Retina (tissue), 1 donor: ENCODE results near the gene KIRREL3.
A peak's percentile ranks its signal among the peaks of the same experiment; 100 is the strongest.

ENCODE experiments used
- DNase-seq: peaks from one replicate; pipeline ENCODE4 v3.0.0-alpha.2; 2016

The KIRREL3 gene

DNA sequence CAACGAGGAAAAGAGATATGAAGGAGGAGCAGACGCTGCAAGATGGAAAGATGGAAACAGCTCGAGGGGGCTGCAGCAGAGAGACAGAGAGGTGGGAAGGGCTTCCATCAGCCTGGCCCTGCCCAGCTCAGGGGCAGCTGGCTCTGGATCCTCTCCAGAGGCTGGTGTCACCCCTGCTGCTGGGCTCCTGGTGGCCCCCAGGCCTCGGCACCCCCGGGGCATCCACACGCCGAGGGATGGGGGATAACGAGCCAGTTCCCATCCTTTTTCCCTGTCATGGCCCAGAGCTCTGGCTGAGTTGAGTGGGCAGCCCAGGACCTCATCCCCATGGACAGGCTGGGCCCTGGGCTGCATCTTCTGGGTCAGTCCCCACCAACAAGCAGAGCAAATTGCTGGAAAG is 542.8 kb downstream of the KIRREL3 start:
- DNase-seq, result no peak

DNA sequence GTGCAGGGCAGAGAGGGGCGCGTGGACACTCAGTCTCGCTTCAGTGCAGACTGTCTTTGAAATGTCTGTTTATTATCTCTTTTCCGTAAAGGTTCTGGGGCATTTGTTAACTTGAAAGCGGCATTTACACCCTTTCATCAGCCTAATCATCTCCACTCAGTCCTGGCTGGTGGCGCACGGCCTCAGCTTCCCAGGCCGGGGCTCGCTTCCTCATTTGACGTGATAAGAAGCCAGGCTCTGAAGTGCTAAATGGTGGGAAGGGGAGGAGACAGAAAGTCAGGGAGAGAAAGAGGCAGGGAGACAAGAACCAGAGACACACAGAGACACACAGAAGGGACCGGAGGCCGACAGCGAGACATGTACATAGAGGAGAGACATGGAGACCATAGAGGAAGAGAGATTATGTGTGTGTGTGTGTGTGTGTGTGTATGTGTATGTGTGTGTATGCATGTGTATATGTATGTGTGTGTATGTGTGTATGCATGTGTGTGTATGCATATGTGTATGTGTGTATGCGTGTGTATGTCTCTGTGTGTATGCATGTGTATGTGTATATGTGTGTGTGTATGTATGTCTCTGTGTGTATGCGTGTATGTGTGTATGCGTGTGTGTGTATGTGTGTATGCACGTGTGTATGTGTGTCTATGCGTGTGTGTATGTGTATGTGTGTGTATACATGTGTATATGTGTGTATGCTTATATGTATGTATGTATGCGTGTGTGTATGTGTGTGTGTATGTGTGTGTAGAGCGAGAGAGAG is 543.6 kb downstream of the KIRREL3 start:
- no peak for DNase-seq

DNA sequence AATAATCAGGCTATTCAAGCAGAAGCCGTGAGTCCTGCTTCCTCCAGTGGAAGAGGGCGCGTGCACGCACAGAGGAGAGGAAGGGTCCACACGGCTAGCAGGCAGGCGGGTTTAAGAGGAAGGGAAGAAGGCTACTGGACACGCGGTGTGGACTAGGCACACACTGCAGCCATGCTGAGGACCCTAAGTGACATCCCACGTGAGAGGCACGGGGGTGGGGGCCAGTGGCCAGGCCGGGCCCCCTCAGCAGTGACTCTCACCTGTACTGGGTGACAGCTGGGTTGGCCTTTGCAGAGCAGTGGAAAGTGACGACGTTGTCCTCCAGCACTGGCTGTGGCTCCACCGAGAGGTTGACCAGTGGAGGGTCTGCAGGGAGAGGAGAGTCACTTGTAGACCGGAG is 544.5 kb downstream of the KIRREL3 start:
- no peak for DNase-seq

DNA sequence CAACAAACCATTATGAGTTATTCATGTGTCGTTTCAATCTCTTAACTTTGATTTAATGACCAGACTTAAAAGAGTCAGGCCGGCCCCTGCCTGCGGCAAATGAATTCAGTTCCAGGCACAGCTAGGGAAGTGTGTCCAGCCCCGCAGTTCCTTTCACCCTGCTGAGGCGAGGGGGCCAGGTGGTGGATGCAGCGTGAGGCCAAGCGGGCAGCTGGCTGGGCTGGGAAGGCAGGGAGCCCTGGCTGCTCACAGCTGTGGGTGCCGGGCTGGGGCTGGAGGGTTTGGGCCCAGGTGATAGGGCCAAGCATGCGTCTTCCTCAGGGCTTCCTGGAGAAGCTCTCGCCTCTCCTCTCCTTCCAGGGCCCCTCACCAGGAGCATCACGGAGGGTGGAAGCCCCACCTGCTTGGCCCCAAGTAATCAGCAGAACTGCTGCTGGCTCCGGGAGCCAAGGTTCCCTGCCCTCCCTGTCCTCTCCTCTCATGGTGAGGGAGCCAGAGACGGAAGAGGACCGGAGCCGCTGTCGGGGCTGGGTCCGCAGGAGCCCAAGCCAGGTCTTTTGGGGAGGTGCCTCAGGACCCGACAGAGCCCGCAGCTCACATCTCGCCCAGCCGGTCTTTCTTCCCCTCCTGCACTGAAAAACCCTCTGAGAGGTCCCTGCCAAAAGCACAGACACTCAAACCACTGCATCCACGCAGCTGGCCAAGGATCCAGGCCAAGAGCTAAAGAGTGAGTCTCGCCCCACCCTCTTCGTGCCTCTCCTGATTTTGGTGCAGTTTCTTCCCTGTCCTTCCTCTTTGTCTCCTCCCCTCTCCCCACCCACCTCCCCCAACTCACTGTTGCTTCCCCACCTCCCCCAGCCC is 548.1 kb downstream of the KIRREL3 start:
- peak; percentile 51 for DNase-seq

DNA sequence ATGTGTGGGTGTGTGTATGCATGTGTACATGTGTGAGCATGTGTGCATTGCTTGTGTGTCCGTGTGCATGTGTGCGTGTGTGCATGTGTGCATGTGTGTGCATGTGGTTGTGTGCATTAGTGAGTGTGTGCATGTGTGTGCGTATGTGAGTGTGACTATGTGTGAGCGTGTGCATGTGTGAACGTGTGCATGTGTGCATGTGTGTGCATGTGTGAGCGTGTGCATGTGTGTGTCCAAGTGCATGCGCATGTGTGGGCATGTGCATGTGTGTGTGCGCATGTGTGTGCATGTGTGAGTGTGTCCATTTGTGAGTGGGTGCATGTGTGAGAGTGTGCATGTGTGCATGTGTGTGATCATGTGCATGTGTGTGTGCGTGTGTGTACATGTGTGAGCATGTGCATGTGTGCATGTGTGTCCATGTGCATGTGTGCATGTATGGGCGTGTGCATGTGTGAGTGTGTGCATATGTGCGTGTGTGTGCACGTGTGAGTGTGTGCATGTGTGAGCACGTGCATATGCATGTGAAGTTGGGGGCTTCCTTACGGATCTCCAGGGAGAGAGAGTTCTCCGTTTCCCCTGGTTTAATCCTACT is 549.3 kb downstream of the KIRREL3 start:
- no peak for DNase-seq

DNA sequence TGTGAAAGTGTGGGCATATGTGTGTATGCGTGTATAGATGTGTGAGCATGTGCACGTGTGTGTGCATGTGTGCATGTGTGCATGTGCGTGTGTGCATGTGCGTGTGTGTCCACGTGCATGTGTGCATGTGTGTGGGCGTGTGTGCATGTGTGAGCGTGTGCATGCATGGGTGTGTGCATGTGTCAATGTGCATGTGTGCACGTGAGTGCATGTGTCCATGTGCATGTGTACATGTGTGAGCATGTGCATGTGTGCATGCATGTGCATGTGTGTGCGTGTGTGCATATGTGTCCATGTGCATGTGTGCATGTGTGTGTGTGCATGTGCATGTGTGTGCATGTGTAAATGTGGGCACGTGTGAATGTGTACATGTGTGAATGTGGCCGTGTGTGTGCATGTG is 549.8 kb downstream of the KIRREL3 start:
- no peak for DNase-seq

DNA sequence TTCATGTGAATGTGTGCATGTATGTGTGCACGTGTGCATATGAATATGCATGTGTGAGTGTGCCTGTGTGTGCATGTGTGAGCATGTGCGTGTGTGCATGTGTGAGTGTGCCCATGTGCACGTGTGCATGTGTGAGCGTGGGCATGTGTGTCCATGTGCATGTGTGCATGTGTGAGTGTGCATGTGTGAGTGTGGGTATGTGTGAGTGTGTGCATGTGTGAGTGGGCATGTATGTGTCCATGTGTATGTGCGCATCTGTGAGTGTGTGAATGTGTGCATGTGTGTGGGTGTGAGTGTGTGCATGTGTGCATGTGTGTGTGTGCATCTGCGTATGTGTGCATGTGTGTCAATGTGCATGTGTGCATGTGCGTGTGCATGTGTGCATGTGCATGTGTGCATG is 550.4 kb downstream of the KIRREL3 start:
- DNase-seq, result no peak

DNA sequence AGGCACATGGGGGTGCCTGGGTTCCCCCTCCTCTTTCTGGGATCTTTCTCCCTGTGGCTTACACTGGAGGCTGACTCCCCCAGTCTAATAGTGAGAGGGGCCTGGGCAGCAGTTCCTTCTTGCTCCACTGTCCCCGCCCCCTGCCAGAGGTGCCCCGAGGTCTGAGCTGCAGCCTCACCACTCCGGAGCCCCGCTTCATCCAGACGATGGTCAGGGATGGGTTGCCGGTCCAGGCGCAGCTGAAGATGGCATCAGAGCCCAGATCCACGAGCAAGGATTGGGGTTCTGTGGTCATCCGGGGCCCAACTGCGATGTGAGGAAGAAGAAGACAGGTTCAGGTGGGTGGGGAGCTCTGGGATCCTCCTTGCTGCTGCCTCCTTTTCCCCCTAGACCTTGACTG is 554.0 kb downstream of the KIRREL3 start:
- no peak for DNase-seq

DNA sequence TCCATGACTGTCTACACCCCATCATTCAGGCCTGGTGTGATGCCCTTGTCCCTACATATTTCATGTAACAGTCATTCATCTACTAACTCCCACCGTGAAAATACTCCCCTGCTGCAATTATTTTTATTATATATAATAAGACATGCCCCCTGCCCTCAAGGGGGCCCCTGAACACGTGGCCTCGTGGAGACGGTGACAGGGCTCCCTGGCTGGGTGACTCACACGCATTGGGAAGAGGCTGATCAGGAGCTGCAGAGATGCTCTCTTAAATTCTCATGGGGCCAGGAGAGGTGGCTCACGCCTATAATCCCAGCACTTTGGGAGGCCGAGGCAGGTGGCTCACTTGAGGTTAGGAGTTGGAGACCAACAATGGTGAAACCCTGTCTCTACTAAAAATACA is 556.5 kb downstream of the KIRREL3 start:
- DNase-seq, result no peak

DNA sequence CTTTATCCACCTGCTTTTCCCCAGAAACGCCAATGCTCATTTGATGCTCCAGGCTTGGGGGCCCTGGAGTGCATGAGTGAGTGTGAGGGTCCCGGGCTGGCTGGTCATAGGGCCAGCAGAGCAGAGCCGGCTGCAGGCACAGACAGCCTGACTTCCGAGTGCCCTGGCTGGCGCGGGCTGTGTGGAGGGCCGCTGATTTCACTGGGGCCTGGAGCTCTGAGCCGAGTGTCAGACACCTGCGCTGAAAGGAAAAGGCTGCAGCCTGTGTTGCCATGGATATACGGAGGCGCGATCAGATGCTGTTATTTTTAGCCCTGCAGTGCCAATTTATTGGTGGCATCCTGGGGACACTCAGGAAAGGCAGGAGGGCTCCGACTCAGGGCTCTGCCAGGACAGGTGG is 557.5 kb downstream of the KIRREL3 start:
- DNase-seq, result peak; percentile 69

DNA sequence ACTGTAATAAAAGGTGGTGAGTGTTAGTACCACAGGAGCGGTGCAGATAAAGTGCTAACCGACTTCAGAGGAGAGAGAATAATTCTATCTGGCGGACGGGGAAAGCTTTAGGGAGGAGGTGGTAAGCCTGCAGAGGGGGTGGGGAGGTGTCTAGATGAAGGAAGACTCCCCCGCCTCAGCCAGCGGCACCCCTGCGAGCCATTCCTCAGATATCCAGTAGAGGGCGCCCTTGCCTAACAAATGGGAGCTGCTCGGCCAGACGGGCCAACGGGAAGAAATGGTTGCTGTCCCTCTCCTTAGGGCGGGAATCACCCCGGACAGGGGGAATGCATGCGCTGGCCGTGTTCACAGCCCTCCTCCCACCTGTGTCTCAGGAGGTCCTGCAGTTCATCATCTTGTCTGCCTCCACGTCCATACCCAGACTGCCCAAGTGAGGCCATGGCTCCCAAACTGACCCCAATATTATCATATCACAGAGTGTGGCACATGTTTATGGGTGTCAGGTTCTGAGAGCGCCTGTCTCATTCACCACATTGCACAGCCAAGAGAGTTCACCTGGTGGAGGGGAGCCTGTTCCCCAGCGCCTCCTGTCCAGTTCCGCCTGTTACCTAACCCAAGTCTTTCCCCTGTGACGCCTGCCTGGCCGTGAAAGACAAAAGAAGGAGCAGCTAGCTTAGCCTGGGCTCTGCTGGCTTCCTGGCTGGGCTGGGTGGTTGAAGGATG is 559.6 kb downstream of the KIRREL3 start:
- DNase-seq, result peak; percentile 94

DNA sequence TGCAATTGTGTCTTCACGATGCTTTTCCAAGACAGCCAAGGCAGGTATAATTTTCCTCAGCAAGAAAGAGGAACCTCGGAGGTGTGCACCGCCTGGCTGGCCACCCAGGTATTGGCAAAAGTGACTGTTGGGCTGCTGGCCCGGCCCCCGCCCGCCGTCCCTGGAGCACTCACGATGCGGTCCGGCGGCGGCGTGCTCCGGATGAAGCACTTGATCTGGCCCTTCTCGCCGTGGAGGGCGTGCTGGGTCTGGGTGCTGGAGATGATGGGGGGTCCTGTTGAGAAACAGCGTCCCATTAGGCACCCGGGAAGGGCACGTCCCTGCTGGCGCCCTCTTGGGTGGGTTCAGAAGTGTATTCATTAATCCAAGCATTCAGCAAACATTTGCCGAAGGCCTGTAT is 560.3 kb downstream of the KIRREL3 start:
- DNase-seq, result no peak

DNA sequence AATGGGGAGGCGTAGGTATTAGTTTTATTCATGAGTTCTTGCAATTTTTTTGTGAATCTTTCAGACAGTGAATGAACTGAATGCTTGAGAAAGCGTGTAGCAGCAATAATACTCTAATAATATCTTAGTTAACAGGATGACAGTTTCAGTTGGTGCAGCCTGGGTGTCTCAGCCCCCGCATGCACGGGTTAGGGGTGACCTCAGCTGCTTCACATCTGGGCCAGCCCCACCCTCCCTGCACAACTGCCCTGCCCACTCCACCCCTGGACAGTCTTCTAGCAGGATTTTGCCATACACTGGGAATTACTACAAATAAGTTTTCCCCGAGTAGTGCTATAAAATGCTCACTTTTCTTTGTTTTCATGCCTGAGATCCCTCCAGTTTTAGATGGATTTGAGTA is 561.9 kb downstream of the KIRREL3 start:
- DNase-seq, result no peak

DNA sequence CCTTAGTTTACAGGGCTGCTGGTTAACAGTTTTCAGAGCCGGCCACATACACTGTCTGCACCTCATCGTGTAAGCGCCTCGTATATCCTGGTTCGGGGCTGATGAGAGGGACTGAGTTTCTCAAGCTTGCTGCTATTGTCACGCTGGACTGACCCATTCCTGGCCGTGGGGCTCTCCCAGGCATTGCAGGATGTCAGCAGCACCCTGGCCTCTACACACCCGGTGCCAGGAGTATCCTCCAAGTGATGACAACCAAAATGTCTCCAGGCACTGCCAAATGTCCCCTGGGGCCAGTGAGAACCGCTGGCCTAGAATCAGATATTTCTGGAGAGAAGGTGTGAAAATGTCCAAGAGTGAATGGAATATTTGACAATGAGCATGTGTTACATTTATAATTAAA is 562.3 kb downstream of the KIRREL3 start:
- no peak for DNase-seq

DNA sequence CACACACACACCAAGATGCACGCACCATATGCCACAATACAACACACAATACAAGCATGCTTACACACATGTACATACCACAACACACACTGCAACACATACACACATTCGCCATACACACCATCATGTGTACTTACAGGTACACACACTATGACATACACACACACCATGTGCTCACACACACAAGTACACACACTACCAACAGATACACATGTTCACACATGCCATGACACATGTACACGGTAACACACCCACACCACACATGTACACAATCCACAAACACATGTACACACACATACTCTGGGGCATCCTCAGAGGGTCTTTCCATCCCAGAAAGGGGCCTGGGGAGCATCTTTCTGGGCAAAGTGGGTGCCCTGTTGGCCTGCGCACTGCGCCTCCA is 562.8 kb downstream of the KIRREL3 start:
- no peak for DNase-seq

DNA sequence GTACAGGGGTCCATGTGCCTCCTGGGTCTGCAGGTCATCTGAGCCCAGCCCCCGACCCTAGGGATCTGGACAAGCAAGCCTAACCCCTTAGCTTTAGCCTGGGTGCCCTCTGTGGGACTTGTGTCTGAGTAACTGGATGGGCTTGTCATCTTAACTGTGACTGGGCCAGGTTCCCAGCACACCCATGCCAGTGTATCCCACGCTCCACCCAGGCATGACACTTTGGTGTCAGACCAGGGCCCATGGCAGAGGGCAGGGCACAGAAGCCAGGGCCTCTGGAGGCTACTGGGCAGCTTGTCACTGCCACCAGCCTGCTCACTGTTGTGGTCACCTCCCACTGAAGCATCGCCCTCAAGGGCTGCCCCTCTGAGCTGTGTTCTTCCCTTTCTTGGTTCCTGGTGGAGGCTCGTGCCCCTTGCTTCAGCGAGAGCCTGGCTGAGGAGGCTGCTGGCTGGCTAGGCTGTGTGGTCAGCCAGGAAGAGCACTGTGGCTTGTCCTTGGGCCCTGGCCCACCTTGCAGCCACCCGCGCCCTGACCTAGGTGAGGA is 564.3 kb downstream of the KIRREL3 start:
- no peak for DNase-seq

DNA sequence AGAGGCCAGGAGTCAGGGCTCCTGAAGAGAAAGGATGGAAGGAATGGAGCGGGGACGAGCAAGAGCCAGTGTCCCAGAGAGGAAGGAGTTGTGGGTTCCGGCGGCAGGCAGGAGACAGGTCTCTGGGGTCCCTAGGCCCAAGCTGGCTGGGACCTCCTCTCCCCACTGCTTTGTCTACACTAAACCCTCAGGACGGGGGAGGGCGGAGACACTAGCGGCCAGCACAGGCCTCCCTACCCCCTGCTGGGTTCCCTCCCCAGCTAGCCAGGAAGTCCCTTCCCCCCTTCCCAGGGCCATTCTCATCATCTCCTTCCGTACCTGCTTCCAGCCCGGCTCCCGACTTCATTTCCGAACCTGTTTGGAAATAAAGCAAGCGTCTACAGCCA is 565.6 kb downstream of the KIRREL3 start:
- DNase-seq, result no peak

DNA sequence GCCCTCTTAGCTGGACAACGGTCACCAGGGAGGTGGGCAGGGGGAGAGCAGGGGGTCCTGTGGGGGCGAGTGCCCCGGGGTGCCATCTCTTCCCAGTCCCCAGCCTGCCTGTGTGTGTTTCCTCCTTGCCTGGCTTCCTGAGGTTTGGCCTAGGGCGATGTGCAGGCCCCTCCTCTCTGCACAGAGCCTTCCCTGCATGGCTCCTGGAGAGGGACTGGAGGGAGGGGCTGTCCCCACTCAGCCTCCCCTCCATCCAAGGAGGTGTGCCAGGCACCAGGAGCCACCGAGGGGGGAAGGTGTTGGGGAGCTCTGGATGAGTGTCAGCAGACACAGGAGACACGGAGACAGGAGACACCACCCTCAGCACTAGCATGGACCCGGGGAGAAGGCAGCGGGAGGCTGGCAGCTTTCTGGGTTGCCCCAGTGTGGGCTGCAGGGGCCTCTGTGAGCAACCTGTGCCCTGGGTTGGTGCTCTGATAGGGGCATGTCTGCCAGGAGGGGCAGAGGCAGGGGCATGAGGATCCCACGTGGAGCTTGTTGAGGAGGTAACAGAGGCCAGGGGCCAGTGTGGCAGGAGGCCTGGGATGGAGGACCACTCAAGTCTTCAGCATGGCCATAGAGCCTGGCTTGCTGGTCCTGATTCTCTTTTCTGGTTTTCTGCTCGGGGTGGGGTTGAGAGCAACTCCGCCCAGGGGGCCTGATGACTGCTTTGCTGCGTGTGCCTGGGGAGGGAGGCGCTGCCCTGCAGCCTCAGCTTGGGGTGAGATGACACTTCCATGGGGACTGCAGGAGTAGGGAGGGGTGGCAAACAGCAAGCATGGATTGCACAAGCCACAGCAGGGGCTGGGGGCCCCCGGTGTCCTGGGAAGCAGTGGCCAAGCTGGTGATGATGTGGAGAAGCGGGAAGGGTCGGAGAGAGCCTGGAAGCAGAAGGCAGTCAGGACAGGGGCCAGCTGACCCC is 566.3 kb downstream of the KIRREL3 start:
- DNase-seq, result no peak

DNA sequence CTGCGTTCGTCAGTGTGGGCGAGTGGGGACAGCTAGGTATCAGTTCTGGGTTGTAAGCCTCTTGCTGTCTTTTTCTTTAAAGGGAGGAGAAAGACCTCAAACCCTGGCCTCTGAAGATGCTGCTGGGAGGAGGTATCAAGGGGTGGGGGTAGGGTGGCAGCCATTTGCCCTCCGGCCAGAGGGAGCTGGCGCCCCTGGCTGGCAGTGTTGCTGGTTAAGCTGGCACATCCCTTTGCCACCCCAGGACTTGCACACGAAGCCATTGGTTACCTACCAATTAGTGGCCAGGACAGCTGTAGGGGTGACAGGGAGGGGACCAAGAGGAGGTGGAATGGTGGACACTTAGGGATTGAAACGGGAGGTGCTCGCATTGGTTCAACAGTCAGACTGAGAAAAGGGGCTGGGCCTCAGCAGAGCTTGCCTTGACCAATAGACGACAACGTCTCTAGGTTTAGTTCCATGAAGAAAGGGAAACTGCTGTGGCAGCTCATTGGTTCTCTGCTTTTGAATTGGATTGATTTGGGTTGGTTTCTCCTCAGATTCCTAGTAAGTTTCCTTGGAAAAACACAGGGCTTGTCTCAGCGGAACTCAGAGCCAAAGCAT is 567.2 kb downstream of the KIRREL3 start:
- no peak for DNase-seq

DNA sequence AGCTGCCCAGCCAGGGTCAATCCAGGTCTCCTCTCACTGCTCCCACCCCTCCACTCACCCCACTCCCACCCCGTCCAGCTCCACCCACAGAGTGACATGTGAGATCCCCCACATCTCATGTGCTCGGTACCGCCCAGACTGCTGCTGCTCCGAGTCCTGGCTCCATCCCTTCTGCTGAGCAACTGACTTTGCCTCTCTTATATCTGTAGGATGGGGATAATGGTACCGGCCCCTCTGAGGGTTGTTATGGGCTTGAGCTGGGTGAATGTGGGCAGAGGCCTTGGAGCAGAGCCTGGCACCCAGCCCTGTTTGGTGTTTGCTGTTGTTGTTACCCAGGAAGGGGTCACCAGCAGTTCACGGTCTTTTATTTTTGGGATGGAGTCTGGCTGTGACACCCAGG is 568.0 kb downstream of the KIRREL3 start:
- no peak for DNase-seq

DNA sequence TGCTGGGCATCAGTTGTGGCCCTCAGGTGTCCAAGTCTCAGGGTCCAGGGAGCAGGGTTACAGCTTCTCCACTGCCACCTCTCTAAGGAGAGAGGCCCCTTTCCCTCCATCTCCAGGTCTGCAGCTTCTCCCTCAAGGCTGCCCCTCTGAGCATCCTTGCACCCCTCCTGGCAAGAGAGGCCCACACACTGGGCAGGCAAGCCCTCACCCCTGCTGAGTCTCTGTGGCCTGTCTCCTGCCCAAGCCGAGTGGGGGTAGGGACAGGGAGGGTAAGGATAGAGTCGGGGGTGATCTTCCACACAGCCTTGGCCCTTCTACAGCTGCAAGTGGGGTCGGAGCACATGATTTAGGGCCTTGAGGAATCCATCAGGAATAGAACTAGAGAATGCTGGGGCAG is 568.5 kb downstream of the KIRREL3 start:
- DNase-seq, result no peak
